Measurements from ENCODE around the gene HTATSF1. TPM values are rescaled to one million over a fixed set of nuclear protein-coding genes. Genes with fewer than 3 reads are reported as not detected.

The HTATSF1 gene
- polyA plus RNA-seq, 3 donors = 1.9 to 20.5 (median 14.2) TPM

DNA sequence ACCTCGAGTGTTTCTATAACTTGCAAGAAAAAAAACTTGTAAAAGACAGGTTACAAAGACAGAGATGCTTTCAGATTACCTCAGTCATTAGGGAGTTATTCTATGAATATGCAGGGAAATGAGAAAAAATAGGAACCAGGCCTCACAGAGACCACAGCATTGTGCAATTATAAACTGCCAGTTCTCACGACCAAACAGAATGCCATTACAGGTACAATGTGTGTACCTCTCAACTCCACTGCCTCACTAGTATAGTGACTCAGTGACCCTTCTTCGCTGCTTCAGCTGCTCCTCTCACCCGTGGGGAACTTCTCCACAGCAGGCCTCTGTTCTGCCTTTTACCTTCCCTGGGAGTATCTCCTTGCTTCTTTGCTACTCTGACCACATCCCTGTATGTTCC is 2.3 kb upstream of the HTATSF1 start:
- Histone ChIP-seq H3K27me3 (ENCODE audit: control insufficient read depth in 2 of 2, insufficient read depth in 2 of 2, low read length in 2 of 2) (no peaks in the 10 kb centered on the region), H4K20me1 (ENCODE audit: insufficient read depth, low read length) (no peaks in the 10 kb centered on the region), H3K79me2 (ENCODE audit: insufficient read depth, low read length) (peaks cover 15% of the 10 kb centered on the region), H3K4me1 (ENCODE audit: control insufficient read depth in 1 of 2, insufficient read depth in 2 of 2, low read length in 2 of 2) (peaks cover 17 to 27% of the 10 kb centered on the region in 2 donors), H2AFZ (ENCODE audit: insufficient read depth, low read depth, low read length, poor library complexity, severe bottlenecking) (no peak overlapping the region), H3K9me3 (replicated peaks in 1 of 2; ENCODE audit: control insufficient read depth in 1 of 2, insufficient read depth in 1 of 2, low read length in 2 of 2) (no peaks in the 10 kb centered on the region), H3K36me3 (replicated peaks in 1 of 2; ENCODE audit: control insufficient read depth in 1 of 2, insufficient read depth in 2 of 2, low read length in 2 of 2) (peaks cover 0 to 4% of the 10 kb centered on the region in 2 donors), H3K4me3 (replicated peaks in 1 of 3; ENCODE audit: low read depth in 2 of 3, low read length in 3 of 3) (no peak overlapping the region), H3K4me2 (replicated peaks; ENCODE audit: extremely low read depth, low read length, poor library complexity, severe bottlenecking) (no peak overlapping the region), H3K27ac (ENCODE audit: low read depth in 1 of 2, low read length in 2 of 2) (peak overlapping the region; percentile 32 to 58), H3K9ac (ENCODE audit: insufficient read depth, low read length, poor library complexity, severe bottlenecking) (no peak overlapping the region)
- 0% methylated on average over 1 of the region's 4 CpGs for WGBS (ENCODE audit: insufficient coverage)
- H3K9me3 Mint-ChIP-seq = peaks cover 0 to 6% (median 0%) of the 10 kb centered on the region in 7 donors
- H3K36me3 Mint-ChIP-seq = peaks cover under 1% of the 10 kb centered on the region in 2 donors
- peaks cover 0 to 8% (median 0%) of the 10 kb centered on the region in 3 donors for H3K27me3 Mint-ChIP-seq (ENCODE audit: low read depth in 3 of 3)
- peak; percentile 31 to 74 (median 51) for DNase-seq
- H3K27ac Mint-ChIP-seq = peak overlapping the region; percentile 67 to 88 (median 73)
- intact Hi-C loops (cut with micrococcal nuclease) = no loop called here
- peaks cover 29% of the 10 kb centered on the region for H3K4me1 Mint-ChIP-seq
- TF ChIP-seq, protein P1, sequence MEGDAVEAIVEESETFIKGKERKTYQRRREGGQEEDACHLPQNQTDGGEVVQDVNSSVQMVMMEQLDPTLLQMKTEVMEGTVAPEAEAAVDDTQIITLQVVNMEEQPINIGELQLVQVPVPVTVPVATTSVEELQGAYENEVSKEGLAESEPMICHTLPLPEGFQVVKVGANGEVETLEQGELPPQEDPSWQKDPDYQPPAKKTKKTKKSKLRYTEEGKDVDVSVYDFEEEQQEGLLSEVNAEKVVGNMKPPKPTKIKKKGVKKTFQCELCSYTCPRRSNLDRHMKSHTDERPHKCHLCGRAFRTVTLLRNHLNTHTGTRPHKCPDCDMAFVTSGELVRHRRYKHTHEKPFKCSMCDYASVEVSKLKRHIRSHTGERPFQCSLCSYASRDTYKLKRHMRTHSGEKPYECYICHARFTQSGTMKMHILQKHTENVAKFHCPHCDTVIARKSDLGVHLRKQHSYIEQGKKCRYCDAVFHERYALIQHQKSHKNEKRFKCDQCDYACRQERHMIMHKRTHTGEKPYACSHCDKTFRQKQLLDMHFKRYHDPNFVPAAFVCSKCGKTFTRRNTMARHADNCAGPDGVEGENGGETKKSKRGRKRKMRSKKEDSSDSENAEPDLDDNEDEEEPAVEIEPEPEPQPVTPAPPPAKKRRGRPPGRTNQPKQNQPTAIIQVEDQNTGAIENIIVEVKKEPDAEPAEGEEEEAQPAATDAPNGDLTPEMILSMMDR (IDR thresholded peaks at IDR 0.05) = no peak
- peak overlapping the region in 1 of 2 donors; percentile 20 for H3K4me3 Mint-ChIP-seq

DNA sequence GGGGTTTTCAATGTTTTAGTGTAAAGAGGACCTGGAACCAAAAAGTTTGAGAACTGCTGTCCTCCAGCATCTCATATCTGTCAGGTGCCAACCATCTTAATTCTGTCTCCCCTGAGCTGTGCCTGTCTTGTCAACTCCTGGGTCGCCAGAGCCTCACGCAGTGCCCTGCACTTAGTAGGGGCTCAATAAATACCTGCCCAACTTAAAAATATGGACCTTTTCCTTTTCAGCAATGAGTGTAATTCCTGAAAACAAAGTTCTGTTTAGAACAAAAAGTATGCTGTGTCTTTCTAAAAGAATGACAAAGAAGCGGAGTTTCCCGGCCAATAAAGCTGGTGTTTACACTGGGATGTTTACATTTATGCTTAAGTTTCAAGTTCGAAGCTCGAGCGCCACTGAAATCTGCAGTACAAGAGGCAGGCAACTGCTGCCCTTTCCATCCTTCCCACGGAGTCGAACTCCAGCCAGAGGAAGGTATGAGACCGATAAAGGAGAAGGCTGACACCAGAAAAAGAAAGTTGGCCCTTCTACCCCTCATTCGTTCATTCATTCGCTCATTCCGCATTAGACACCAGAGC is 1.1 kb upstream of the HTATSF1 start:
- TF ChIP-seq, protein P1 (IDR thresholded peaks at IDR 0.05) = no peak
- WGBS (ENCODE audit: insufficient coverage) = no CpG with 5 or more reads among the region's 13 CpGs
- Histone ChIP-seq H3K4me3 (replicated peaks in 1 of 3; ENCODE audit: low read depth in 2 of 3, low read length in 3 of 3) (peak overlapping the region; percentile 55 to 80 (median 56)), H3K27me3 (ENCODE audit: control insufficient read depth in 2 of 2, insufficient read depth in 2 of 2, low read length in 2 of 2) (no peaks in the 10 kb centered on the region), H3K4me2 (replicated peaks; ENCODE audit: extremely low read depth, low read length, poor library complexity, severe bottlenecking) (peak overlapping the region; percentile 76), H3K27ac (ENCODE audit: low read depth in 1 of 2, low read length in 2 of 2) (peak overlapping the region; percentile 74 to 87), H3K9me3 (replicated peaks in 1 of 2; ENCODE audit: control insufficient read depth in 1 of 2, insufficient read depth in 1 of 2, low read length in 2 of 2) (no peaks in the 10 kb centered on the region), H3K9ac (ENCODE audit: insufficient read depth, low read length, poor library complexity, severe bottlenecking) (peak overlapping the region; percentile 72), H3K79me2 (ENCODE audit: insufficient read depth, low read length) (peaks cover 15% of the 10 kb centered on the region), H3K36me3 (replicated peaks in 1 of 2; ENCODE audit: control insufficient read depth in 1 of 2, insufficient read depth in 2 of 2, low read length in 2 of 2) (peaks cover 11 to 16% of the 10 kb centered on the region in 2 donors), H2AFZ (ENCODE audit: insufficient read depth, low read depth, low read length, poor library complexity, severe bottlenecking) (peak overlapping the region; percentile 80), H3K4me1 (ENCODE audit: control insufficient read depth in 1 of 2, insufficient read depth in 2 of 2, low read length in 2 of 2) (peaks cover 17 to 27% of the 10 kb centered on the region in 2 donors), H4K20me1 (ENCODE audit: insufficient read depth, low read length) (no peaks in the 10 kb centered on the region)
- Mint-ChIP-seq H3K36me3 (peaks cover 6 to 10% of the 10 kb centered on the region in 2 donors), H3K27ac (peak overlapping the region; percentile 92 to 97 (median 95)), H3K4me3 (peak overlapping the region; percentile 80 to 82), H3K9me3 (peaks cover 0 to 6% (median 0%) of the 10 kb centered on the region in 7 donors), H3K4me1 (peaks cover 27% of the 10 kb centered on the region), H3K27me3 (ENCODE audit: low read depth in 3 of 3) (peaks cover 0 to 8% (median 0%) of the 10 kb centered on the region in 3 donors)
- no peak for DNase-seq
- intact Hi-C loops (cut with micrococcal nuclease) = no loop called here

Data from CD14-positive monocyte (primary cell).